H1 (cell line): ENCODE measurements around the gene PARD3.

Source experiments
- CBX5 ChIP-seq: fragments of 300-800, 300-1000 bp; sonication (generic); IDR thresholded peaks from 2 replicates; pipeline ENCODE4 v1.7.1; 2016; ENCODE audit warnings: antibody characterized with exemption, low read length, low read depth
- HDAC6 ChIP-seq: IDR thresholded peaks from one replicate; pipeline ENCODE4 v1.7.1; 2012; ENCODE audit warnings: low read depth, mild to moderate bottlenecking, inconsistent platforms, low read length, moderate library complexity
- POLR2A ChIP-seq, 2 experiments: IDR thresholded peaks; 1 replicate in 1 of 2; 2 replicates in 1 of 2; pipeline ENCODE4 v1.6.1; 2011; ENCODE audit warnings: low read depth in 2 of 2, low read length in 2 of 2, mild to moderate bottlenecking in 2 of 2; ENCODE audit errors: control extremely low read depth in 1 of 2
- POLR2AphosphoS5 ChIP-seq: IDR thresholded peaks from 2 replicates; pipeline ENCODE4 v1.6.1; 2011; ENCODE audit warnings: low read depth, low read length
- TF ChIP-seq, protein P1 (sequence below), 3 experiments: IDR thresholded peaks; 1 replicate in 2 of 3; 2 replicates in 1 of 3; pipeline versions ENCODE4 v1.5.1 to v1.6.1; 2011; ENCODE audit warnings: low read length in 3 of 3, mild to moderate bottlenecking in 3 of 3, inconsistent platforms in 2 of 3, low read depth in 1 of 3, moderate library complexity in 1 of 3; ENCODE audit not compliant: insufficient read depth in 1 of 3; ENCODE audit errors: control extremely low read depth in 1 of 3

DNA sequence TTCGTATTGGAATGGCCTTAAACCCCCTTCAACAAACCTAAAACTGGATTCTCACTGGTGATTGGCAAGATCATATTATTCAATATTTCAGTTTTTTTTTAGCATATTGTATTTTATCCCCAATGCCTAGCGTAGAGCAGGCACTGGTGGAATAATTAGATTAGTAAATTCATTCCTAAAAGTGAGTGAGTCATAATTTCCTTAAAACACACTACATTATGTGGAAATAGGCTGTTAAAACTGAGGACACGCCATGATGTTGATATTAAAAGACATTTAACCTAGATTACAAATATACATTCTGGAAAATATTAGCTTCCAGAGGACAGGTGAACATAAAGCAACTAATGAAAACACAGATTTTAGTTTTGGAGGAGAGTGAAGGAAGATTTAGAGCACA lies 463.9 kb downstream of the PARD3 start:
- TF ChIP-seq, protein P1, sequence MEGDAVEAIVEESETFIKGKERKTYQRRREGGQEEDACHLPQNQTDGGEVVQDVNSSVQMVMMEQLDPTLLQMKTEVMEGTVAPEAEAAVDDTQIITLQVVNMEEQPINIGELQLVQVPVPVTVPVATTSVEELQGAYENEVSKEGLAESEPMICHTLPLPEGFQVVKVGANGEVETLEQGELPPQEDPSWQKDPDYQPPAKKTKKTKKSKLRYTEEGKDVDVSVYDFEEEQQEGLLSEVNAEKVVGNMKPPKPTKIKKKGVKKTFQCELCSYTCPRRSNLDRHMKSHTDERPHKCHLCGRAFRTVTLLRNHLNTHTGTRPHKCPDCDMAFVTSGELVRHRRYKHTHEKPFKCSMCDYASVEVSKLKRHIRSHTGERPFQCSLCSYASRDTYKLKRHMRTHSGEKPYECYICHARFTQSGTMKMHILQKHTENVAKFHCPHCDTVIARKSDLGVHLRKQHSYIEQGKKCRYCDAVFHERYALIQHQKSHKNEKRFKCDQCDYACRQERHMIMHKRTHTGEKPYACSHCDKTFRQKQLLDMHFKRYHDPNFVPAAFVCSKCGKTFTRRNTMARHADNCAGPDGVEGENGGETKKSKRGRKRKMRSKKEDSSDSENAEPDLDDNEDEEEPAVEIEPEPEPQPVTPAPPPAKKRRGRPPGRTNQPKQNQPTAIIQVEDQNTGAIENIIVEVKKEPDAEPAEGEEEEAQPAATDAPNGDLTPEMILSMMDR (IDR thresholded peaks at IDR 0.05; ENCODE audit: control extremely low read depth in 1 of 3, insufficient read depth in 1 of 3, low read depth in 1 of 3, low read length in 3 of 3), result no peak
- TF ChIP-seq CBX5, result no peak
- TF ChIP-seq HDAC6, result no peak
- no peak for TF ChIP-seq POLR2A (IDR thresholded peaks at IDR 0.05; ENCODE audit: control extremely low read depth in 1 of 2, low read depth in 2 of 2, low read length in 2 of 2)
- no peak for TF ChIP-seq POLR2AphosphoS5
